H1 (cell line): ENCODE data around the gene UNC79. TPM values are rescaled to one million over a fixed set of nuclear protein-coding genes. Genes with fewer than 3 reads are reported as not detected.

Experiments used
- CTCF ChIA-PET: fragments of 300-600 bp; sonication (Branson Sonifier 250); formaldehyde crosslinking; loops from one replicate; lab custom pipeline; 2021; ENCODE audit not compliant: partially characterized antibody; lab: Charles Lee
- POLR2A ChIA-PET: fragments of 300-600 bp; sonication (Branson Sonifier 250); formaldehyde crosslinking; loops from one replicate; lab custom pipeline; 2021; ENCODE audit warnings: inconsistent platforms; ENCODE audit not compliant: partially characterized antibody; lab: Charles Lee
- DNase-seq, 2 experiments: peaks; one replicate each; pipeline versions ENCODE4 v3.0.0 to v3.0.0-alpha.2; 2010 to 2022; ENCODE audit warnings: low spot score in 2 of 2, low read depth in 1 of 2, mixed read lengths in 1 of 2
- FAIRE-seq: peaks from 2 replicates; lab custom pipeline; 2011; peaks lifted over from hg19 to GRCh38; lab: Jason Lieb, UNC
- H2AFZ ChIP-seq: 2 replicates; pipeline ENCODE4 v1.8.1; 2012; ENCODE audit warnings: low read length, inconsistent platforms
- H2AK5ac ChIP-seq: 2 replicates; pipeline ENCODE4 v1.6.1; 2013; ENCODE audit warnings: low read depth, low read length
- H2BK120ac ChIP-seq: replicated peaks from 2 replicates; pipeline ENCODE3; 2013; ENCODE audit warnings: low read depth, low read length, inconsistent platforms
- H2BK12ac ChIP-seq: 2 replicates; pipeline ENCODE4 v1.6.1; 2013; ENCODE audit warnings: low read depth, low read length
- H2BK15ac ChIP-seq: 2 replicates; pipeline ENCODE4 v1.6.1; 2013; ENCODE audit warnings: low read length
- H2BK20ac ChIP-seq: 2 replicates; pipeline ENCODE4 v1.6.1; 2013; ENCODE audit warnings: low read length
- H2BK5ac ChIP-seq: 2 replicates; pipeline ENCODE4 v1.6.1; 2013; ENCODE audit warnings: low read depth, low read length
- H3K14ac ChIP-seq: 2 replicates; pipeline ENCODE4 v1.6.1; 2013; ENCODE audit warnings: inconsistent platforms; ENCODE audit not compliant: insufficient read length
- H3K18ac ChIP-seq: 2 replicates; pipeline ENCODE4 v1.6.1; 2013; ENCODE audit warnings: low read length; ENCODE audit errors: extremely low read depth
- H3K23ac ChIP-seq: 2 replicates; pipeline ENCODE4 v1.6.1; 2013; ENCODE audit warnings: inconsistent platforms; ENCODE audit not compliant: insufficient read length
- H3K23me2 ChIP-seq: 2 replicates; pipeline ENCODE4 v1.6.1; 2013; ENCODE audit warnings: low read depth, low read length
- H3K27ac ChIP-seq: 2 replicates; pipeline ENCODE4 v1.6.1; 2011; ENCODE audit warnings: low read depth, low read length, inconsistent platforms
- H3K27me3 ChIP-seq, 4 experiments: replicated peaks in 1 of 4; 1 replicate in 1 of 4; 2 replicates in 3 of 4; pipeline versions ENCODE4 v1.6.1 to v1.8.1; 2011 to 2013; ENCODE audit warnings: low read length in 3 of 4, mild to moderate bottlenecking in 3 of 4, inconsistent platforms in 2 of 4, mixed read lengths in 2 of 4, moderate library complexity in 1 of 4; ENCODE audit not compliant: control insufficient read depth in 3 of 4, insufficient read depth in 3 of 4; ENCODE audit errors: extremely low read depth in 1 of 4
- H3K36me3 ChIP-seq, 4 experiments: 2 replicates each; pipeline versions ENCODE4 v1.6.1 to v1.8.1; 2011 to 2013; ENCODE audit warnings: mild to moderate bottlenecking in 4 of 4, low read length in 3 of 4, moderate library complexity in 2 of 4, control low read depth in 1 of 4, inconsistent platforms in 1 of 4; ENCODE audit not compliant: insufficient read depth in 4 of 4, control insufficient read depth in 2 of 4
- H3K4ac ChIP-seq: replicated peaks from 2 replicates; pipeline ENCODE3; 2013; ENCODE audit warnings: low read length, low read depth, mixed read lengths, inconsistent platforms; ENCODE audit not compliant: insufficient read length
- H3K4me1 ChIP-seq, 4 experiments: replicated peaks in 1 of 4; 1 replicate in 1 of 4; 2 replicates in 3 of 4; pipeline versions ENCODE4 v1.6.1 to v1.8.1; 2011 to 2013; ENCODE audit warnings: low read length in 3 of 4, inconsistent platforms in 2 of 4, mixed read lengths in 1 of 4; ENCODE audit not compliant: insufficient read depth in 4 of 4, control insufficient read depth in 3 of 4
- H3K4me2 ChIP-seq, 2 experiments: 2 replicates each; pipeline versions ENCODE4 v1.6.1 to v1.8.1; 2011 to 2013; ENCODE audit warnings: low read depth in 2 of 2, low read length in 2 of 2, control low read depth in 1 of 2, inconsistent platforms in 1 of 2, mild to moderate bottlenecking in 1 of 2; ENCODE audit not compliant: insufficient read depth in 1 of 2
- H3K4me3 ChIP-seq, 4 experiments: fragments of 200-600, 300-600 bp in 1 of 4; sonication (generic), shearing (Covaris generic), sonication (Bioruptor Twin) in 1 of 4; 2 replicates each; pipeline versions ENCODE4 v1.5.1 to v1.8.1; 2011 to 2016; ENCODE audit warnings: low read length in 4 of 4, low read depth in 3 of 4, control low read depth in 2 of 4, inconsistent platforms in 2 of 4, mild to moderate bottlenecking in 2 of 4, mixed read lengths in 1 of 4, moderate library complexity in 1 of 4; ENCODE audit not compliant: insufficient read depth in 2 of 4; ENCODE audit errors: extremely low read depth in 1 of 4
- H3K56ac ChIP-seq: replicated peaks from 2 replicates; pipeline ENCODE3; 2013; ENCODE audit warnings: low read depth, mild to moderate bottlenecking, mixed read lengths, low read length, inconsistent platforms; ENCODE audit not compliant: insufficient read length
- H3K79me1 ChIP-seq: 2 replicates; pipeline ENCODE4 v1.6.1; 2013; ENCODE audit warnings: low read depth, low read length, control low read depth
- H3K79me2 ChIP-seq, 2 experiments: 2 replicates each; pipeline versions ENCODE4 v1.6.1 to v1.8.1; 2012 to 2013; ENCODE audit warnings: low read length in 2 of 2, mild to moderate bottlenecking in 2 of 2, inconsistent platforms in 1 of 2; ENCODE audit not compliant: insufficient read depth in 2 of 2, control insufficient read depth in 1 of 2
- H3K9ac ChIP-seq, 4 experiments: replicated peaks in 1 of 4; 1 replicate in 1 of 4; 2 replicates in 3 of 4; pipeline versions ENCODE4 v1.6.1 to v1.8.1; 2011 to 2013; ENCODE audit warnings: low read depth in 3 of 4, low read length in 3 of 4, control low read depth in 2 of 4, mild to moderate bottlenecking in 2 of 4, moderate library complexity in 2 of 4, inconsistent platforms in 1 of 4; ENCODE audit errors: extremely low read depth in 1 of 4
- H3K9me3 ChIP-seq, 2 experiments: 2 replicates each; pipeline versions ENCODE4 v1.6.1 to v1.8.1; 2012 to 2013; ENCODE audit warnings: mild to moderate bottlenecking in 2 of 2, moderate library complexity in 2 of 2, control low read depth in 1 of 2, inconsistent platforms in 1 of 2, low read depth in 1 of 2, low read length in 1 of 2, mixed read lengths in 1 of 2; ENCODE audit not compliant: insufficient read depth in 2 of 2
- H4K20me1 ChIP-seq, 2 experiments: replicated peaks in 1 of 2; 2 replicates each; pipeline versions ENCODE3 to v1.8.1; 2011 to 2013; ENCODE audit warnings: inconsistent platforms in 2 of 2, low read length in 2 of 2, mild to moderate bottlenecking in 1 of 2; ENCODE audit not compliant: insufficient read depth in 2 of 2, control insufficient read depth in 1 of 2
- H4K5ac ChIP-seq: 2 replicates; pipeline ENCODE4 v1.6.1; 2013; ENCODE audit warnings: low read length, low read depth, mixed read lengths, inconsistent platforms; ENCODE audit not compliant: insufficient read length
- H4K8ac ChIP-seq: 2 replicates; pipeline ENCODE4 v1.8.0; 2013; ENCODE audit warnings: mild to moderate bottlenecking, moderate library complexity, low read length, inconsistent platforms; ENCODE audit not compliant: insufficient read depth; ENCODE audit errors: extremely low read depth
- H4K91ac ChIP-seq: replicated peaks from 2 replicates; pipeline ENCODE3; 2013; ENCODE audit warnings: low read length, mixed read lengths, inconsistent platforms; ENCODE audit not compliant: insufficient read length
- ASH2L ChIP-seq: fragments of 200-600, 300-600 bp; sonication (generic); IDR thresholded peaks from one replicate; pipeline ENCODE4 v1.7.1; 2017; ENCODE audit warnings: low read length
- CBX8 ChIP-seq: fragments of 300-800, 300-1000 bp; sonication (generic); IDR thresholded peaks from 2 replicates; pipeline ENCODE4 v1.7.1; 2016; ENCODE audit warnings: low read depth, low read length, borderline replicate concordance
- CHD2 ChIP-seq: IDR thresholded peaks from 2 replicates; pipeline ENCODE4 v1.6.1; 2012; ENCODE audit warnings: low read length, improper control_type of control experiment
- CTBP2 ChIP-seq: IDR thresholded peaks from 2 replicates; pipeline ENCODE4 v1.7.0; 2011; ENCODE audit warnings: borderline replicate concordance, mild to moderate bottlenecking, moderate library complexity, mixed read lengths, low read length; ENCODE audit not compliant: insufficient read depth, insufficient read length
- E2F6 ChIP-seq: IDR thresholded peaks from 2 replicates; pipeline ENCODE4 v1.6.1; 2012; ENCODE audit warnings: inconsistent platforms
- GTF2F1 ChIP-seq: IDR thresholded peaks from 2 replicates; pipeline ENCODE4 v1.6.1; 2012; ENCODE audit warnings: low read depth, low read length, improper control_type of control experiment, borderline replicate concordance
- KDM4A ChIP-seq: IDR thresholded peaks from one replicate; pipeline ENCODE4 v1.7.1; 2012; ENCODE audit warnings: low read depth, mild to moderate bottlenecking, moderate library complexity, low read length, inconsistent platforms; ENCODE audit not compliant: severe bottlenecking
- MAFK ChIP-seq: IDR thresholded peaks from 2 replicates; pipeline ENCODE4 v1.6.1; 2012; ENCODE audit warnings: low read depth, mild to moderate bottlenecking, improper control_type of control experiment, low read length
- NRF1 ChIP-seq: IDR thresholded peaks from 2 replicates; pipeline ENCODE4 v1.6.1; 2011; ENCODE audit warnings: mild to moderate bottlenecking, low read depth, low read length, improper control_type of control experiment
- PHF8 ChIP-seq: fragments of 200-600 bp; sonication (generic); conservative IDR thresholded peaks from 2 replicates; pipeline ENCODE4 v1.7.1; 2012; ENCODE audit warnings: low read depth, mild to moderate bottlenecking, inconsistent platforms, low read length, moderate library complexity
- RXRA ChIP-seq: IDR thresholded peaks from 2 replicates; pipeline ENCODE4 v1.6.1; 2011; ENCODE audit warnings: low read depth, mild to moderate bottlenecking, low read length, moderate library complexity; ENCODE audit not compliant: insufficient read depth
- SIN3A ChIP-seq, 2 experiments: IDR thresholded peaks in 1 of 2; conservative IDR thresholded peaks in 1 of 2; 2 replicates each; pipeline ENCODE4 v1.6.1; 2011 to 2012; ENCODE audit warnings: low read length in 2 of 2, improper control_type of control experiment in 1 of 2, low read depth in 1 of 2, mild to moderate bottlenecking in 1 of 2
- SP1 ChIP-seq: IDR thresholded peaks from 2 replicates; pipeline ENCODE4 v1.6.1; 2011; ENCODE audit warnings: low read depth, low read length
- ZNF274 ChIP-seq: IDR thresholded peaks from 2 replicates; pipeline ENCODE4 v1.7.0; 2012; ENCODE audit warnings: low read length, borderline replicate concordance; ENCODE audit errors: extremely low read depth
- WGBS, 2 experiments: shearing (Covaris generic) in 1 of 2; methylation state at CpG; one replicate each; pipeline versions ENCODE4 v1.1.6 to v1.1.7; 2013 to 2015; ENCODE audit warnings: low lambda C conversion rate in 2 of 2, mixed read lengths in 2 of 2, inconsistent platforms in 1 of 2, low coverage in 1 of 2, missing lambda C conversion rate in 1 of 2; ENCODE audit not compliant: insufficient replicate concordance in 2 of 2, insufficient coverage in 1 of 2, insufficient read length in 1 of 2; ENCODE audit errors: extremely low coverage in 1 of 2, missing lambda C conversion rate in 1 of 2; 5-methylcytosine and 5-hydroxymethylcytosine counted together
- polyA plus RNA-seq, 7 experiments: library from polyadenylated mRNA; depleted of rRNA in 3 of 7; stranded (reverse) in 5 of 7; unstranded in 2 of 7; fragments of >200 nt in 5 of 7; fragments of 200-250 nt in 2 of 7; gene quantifications; 1 replicate in 5 of 7; 2 replicates in 1 of 7; 4 replicates in 1 of 7; pipeline versions ENCODE4 v1.2.1 to v1.2.3, GENCODE V29; 2011 to 2013; ENCODE audit warnings: missing spikeins in 2 of 7, mixed read lengths in 2 of 7
- total RNA-seq: library from RNA; stranded (reverse); fragmentation: NEBNext Ultra II Directional; extraction: Animal tissue kit (Norgen Biotek cat#: 25700); gene quantifications from 2 replicates; pipeline ENCODE4 v1.2.1, GENCODE V29; 2021

UNC79 gene
- total and polyA plus RNA-seq, 2 of the 8 experiments (the other 6 are each of a cell fraction or from before 2014, with no cell fraction given) = 1.8 to 2.3 TPM

- 93% methylated on average over 1 of the region's 1 CpG; no CpG with 5 or more reads in 1 of the 2 experiments for WGBS, 2 experiments
- no peak overlapping the region for H3K14ac ChIP-seq
- no peaks in the 10 kb centered on the region for H3K79me1 ChIP-seq
- H3K4me3 ChIP-seq = no peak overlapping the region
- POLR2A ChIA-PET = no interaction called here
- no peak overlapping the region for H3K4me2 ChIP-seq
- H2AFZ ChIP-seq = no peak overlapping the region
- H4K91ac ChIP-seq = no peak overlapping the region
- H2AK5ac ChIP-seq = no peak overlapping the region
- H2BK20ac ChIP-seq = no peak overlapping the region
- no peak for FAIRE-seq
- H2BK120ac ChIP-seq = no peak overlapping the region
- no peak overlapping the region for H3K9ac ChIP-seq
- H3K4me1 ChIP-seq = no peaks in the 10 kb centered on the region
- no peaks in the 10 kb centered on the region for H4K20me1 ChIP-seq
- no peaks in the 10 kb centered on the region for H3K23me2 ChIP-seq
- no peaks in the 10 kb centered on the region for H3K79me2 ChIP-seq
- no peak overlapping the region for H4K5ac ChIP-seq
- no peak overlapping the region for H2BK15ac ChIP-seq
- no peak overlapping the region for H3K23ac ChIP-seq
- no peak overlapping the region for H3K27ac ChIP-seq
- H2BK12ac ChIP-seq = no peak overlapping the region
- DNase-seq = no peak
- H2BK5ac ChIP-seq = no peak overlapping the region
- no peak overlapping the region for H3K4ac ChIP-seq
- peaks cover 0 to 4% of the 10 kb centered on the region in 2 experiments; a peak in 1 of 4 replicates for H3K9me3 ChIP-seq
- H3K56ac ChIP-seq = no peak overlapping the region
- H3K27me3 ChIP-seq = no peaks in the 10 kb centered on the region; a peak in 1 of 7 replicates
- H4K8ac ChIP-seq = no peak overlapping the region
- no peaks in the 10 kb centered on the region for H3K36me3 ChIP-seq
- CTCF ChIA-PET = interaction anchor here (0.6 kb wide), 1 partner anchor 1395 kb away, joined by 3 read pairs; no protein-coding TSS in a partner anchor
- H3K18ac ChIP-seq = no peak overlapping the region
- TF ChIP-seq MAFK = no peak
- no peak for TF ChIP-seq SP1
- TF ChIP-seq SIN3A (conservative IDR thresholded peaks at IDR 0.05 in 1 of 2, IDR thresholded peaks at IDR 0.05 in 1 of 2; ENCODE audit: low read depth in 1 of 2, low read length in 2 of 2) = no peak
- no peak for TF ChIP-seq E2F6
- TF ChIP-seq ZNF274 = no peak
- no peak for TF ChIP-seq GTF2F1
- TF ChIP-seq ASH2L = no peak
- no peak for TF ChIP-seq CBX8
- no peak for TF ChIP-seq CTBP2
- no peak for TF ChIP-seq KDM4A
- no peak for TF ChIP-seq RXRA
- TF ChIP-seq PHF8 = no peak
- TF ChIP-seq CHD2 = no peak
- no peak for TF ChIP-seq NRF1
These were observed 34.3 kb upstream of the UNC79 start for GRCh38 chr14:93396456-93396855.
